ENCODE measurements around the gene POPDC3. TPM values are rescaled to one million over a fixed set of nuclear protein-coding genes. Genes with fewer than 3 reads are reported as not detected.
"Not testable (repeated sequence)": the region's sequence is repeated elsewhere in the genome, so short reads cannot be mapped to it uniquely, and the experiment has no call there.

The POPDC3 gene
- polyA plus RNA-seq, 3 donors, result not detected

DNA sequence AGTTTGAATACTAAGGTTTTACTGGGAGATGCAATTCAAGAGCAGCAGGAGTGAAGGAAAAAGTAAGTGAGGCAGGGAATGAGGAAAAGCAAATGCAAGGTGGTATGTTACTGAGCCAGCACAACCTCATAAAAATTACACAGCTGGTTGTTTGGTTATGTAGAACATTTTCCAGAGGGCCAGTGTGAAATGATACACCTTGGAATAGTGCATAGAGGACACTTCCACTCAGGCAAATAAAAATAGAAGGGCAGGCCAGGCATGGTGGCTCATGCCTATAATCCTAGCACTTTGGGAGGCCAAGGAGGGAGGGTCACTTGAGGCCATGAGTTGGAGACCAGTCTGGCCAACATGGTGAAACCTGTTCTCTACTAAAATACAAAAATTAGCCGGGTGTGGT lies 43.4 kb upstream of the POPDC3 start:
- no peak overlapping the region for H3K27ac Mint-ChIP-seq
- no CpG with 5 or more reads among the region's 1 CpG for WGBS (ENCODE audit: insufficient coverage)
- DNase-seq, result no peak
- H3K27ac ChIP-seq (ENCODE audit: low read depth in 1 of 2, low read length in 2 of 2), result no peak overlapping the region
- peaks cover 0 to 2% (median 0%) of the 10 kb centered on the region in 3 donors for H3K27me3 Mint-ChIP-seq (ENCODE audit: low read depth in 3 of 3)
- no peaks in the 10 kb centered on the region for H4K20me1 ChIP-seq (ENCODE audit: insufficient read depth, low read length)
- H3K36me3 ChIP-seq (replicated peaks in 1 of 2; ENCODE audit: control insufficient read depth in 1 of 2, insufficient read depth in 2 of 2, low read length in 2 of 2), result no peaks in the 10 kb centered on the region
- H3K27me3 ChIP-seq (ENCODE audit: control insufficient read depth in 2 of 2, insufficient read depth in 2 of 2, low read length in 2 of 2), result no peaks in the 10 kb centered on the region
- H3K4me2 ChIP-seq (replicated peaks; ENCODE audit: extremely low read depth, low read length, poor library complexity, severe bottlenecking), result no peak overlapping the region
- peaks cover 0 to 4% (median 2%) of the 10 kb centered on the region in 7 donors for H3K9me3 Mint-ChIP-seq
- TF ChIP-seq, protein P1, sequence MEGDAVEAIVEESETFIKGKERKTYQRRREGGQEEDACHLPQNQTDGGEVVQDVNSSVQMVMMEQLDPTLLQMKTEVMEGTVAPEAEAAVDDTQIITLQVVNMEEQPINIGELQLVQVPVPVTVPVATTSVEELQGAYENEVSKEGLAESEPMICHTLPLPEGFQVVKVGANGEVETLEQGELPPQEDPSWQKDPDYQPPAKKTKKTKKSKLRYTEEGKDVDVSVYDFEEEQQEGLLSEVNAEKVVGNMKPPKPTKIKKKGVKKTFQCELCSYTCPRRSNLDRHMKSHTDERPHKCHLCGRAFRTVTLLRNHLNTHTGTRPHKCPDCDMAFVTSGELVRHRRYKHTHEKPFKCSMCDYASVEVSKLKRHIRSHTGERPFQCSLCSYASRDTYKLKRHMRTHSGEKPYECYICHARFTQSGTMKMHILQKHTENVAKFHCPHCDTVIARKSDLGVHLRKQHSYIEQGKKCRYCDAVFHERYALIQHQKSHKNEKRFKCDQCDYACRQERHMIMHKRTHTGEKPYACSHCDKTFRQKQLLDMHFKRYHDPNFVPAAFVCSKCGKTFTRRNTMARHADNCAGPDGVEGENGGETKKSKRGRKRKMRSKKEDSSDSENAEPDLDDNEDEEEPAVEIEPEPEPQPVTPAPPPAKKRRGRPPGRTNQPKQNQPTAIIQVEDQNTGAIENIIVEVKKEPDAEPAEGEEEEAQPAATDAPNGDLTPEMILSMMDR (IDR thresholded peaks at IDR 0.05), result no peak
- intact Hi-C loops (cut with micrococcal nuclease), result no loop called here
- no peaks in the 10 kb centered on the region for H3K79me2 ChIP-seq (ENCODE audit: insufficient read depth, low read length)
- no peak overlapping the region for H3K4me3 Mint-ChIP-seq
- no peaks in the 10 kb centered on the region for H3K4me1 ChIP-seq (ENCODE audit: control insufficient read depth in 1 of 2, insufficient read depth in 2 of 2, low read length in 2 of 2)
- no peaks in the 10 kb centered on the region for H3K36me3 Mint-ChIP-seq
- H3K9me3 ChIP-seq (replicated peaks in 1 of 2; ENCODE audit: control insufficient read depth in 1 of 2, insufficient read depth in 1 of 2, low read length in 2 of 2), result no peaks in the 10 kb centered on the region
- H3K4me3 ChIP-seq (replicated peaks in 1 of 3; ENCODE audit: low read depth in 2 of 3, low read length in 3 of 3), result no peak overlapping the region
- H3K4me1 Mint-ChIP-seq, result no peaks in the 10 kb centered on the region
- H3K9ac ChIP-seq (ENCODE audit: insufficient read depth, low read length, poor library complexity, severe bottlenecking), result no peak overlapping the region
- H2AFZ ChIP-seq (ENCODE audit: insufficient read depth, low read depth, low read length, poor library complexity, severe bottlenecking), result no peak overlapping the region

DNA sequence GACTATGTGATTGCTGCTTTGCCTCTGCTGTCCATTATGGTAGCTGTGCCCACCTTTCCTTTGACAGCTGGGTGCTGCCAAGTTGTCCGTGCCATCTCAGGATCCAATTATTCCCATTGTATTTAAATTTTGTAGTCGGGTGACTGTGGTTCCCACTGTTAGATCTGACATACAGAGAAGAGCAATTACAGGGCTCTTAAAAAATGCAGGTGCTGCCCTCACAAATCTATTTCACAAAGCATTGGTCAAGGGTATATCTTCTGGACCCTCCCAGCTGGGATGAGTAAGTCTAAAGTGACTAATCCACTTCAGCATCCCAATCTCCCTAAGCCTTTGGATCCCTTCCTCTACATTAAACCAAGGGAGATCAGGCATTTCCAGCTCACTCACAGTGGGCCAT lies 41.4 kb upstream of the POPDC3 start:
- H2AFZ ChIP-seq (ENCODE audit: insufficient read depth, low read depth, low read length, poor library complexity, severe bottlenecking); intact Hi-C loops (cut with micrococcal nuclease); H3K27ac ChIP-seq (ENCODE audit: low read depth in 1 of 2, low read length in 2 of 2); H3K9me3 ChIP-seq (replicated peaks in 1 of 2; ENCODE audit: control insufficient read depth in 1 of 2, insufficient read depth in 1 of 2, low read length in 2 of 2); H3K27ac Mint-ChIP-seq; H4K20me1 ChIP-seq (ENCODE audit: insufficient read depth, low read length); H3K9me3 Mint-ChIP-seq; H3K27me3 Mint-ChIP-seq (ENCODE audit: low read depth in 3 of 3); H3K79me2 ChIP-seq (ENCODE audit: insufficient read depth, low read length); H3K27me3 ChIP-seq (ENCODE audit: control insufficient read depth in 2 of 2, insufficient read depth in 2 of 2, low read length in 2 of 2); H3K36me3 Mint-ChIP-seq; H3K4me3 Mint-ChIP-seq; H3K9ac ChIP-seq (ENCODE audit: insufficient read depth, low read length, poor library complexity, severe bottlenecking); H3K36me3 ChIP-seq (replicated peaks in 1 of 2; ENCODE audit: control insufficient read depth in 1 of 2, insufficient read depth in 2 of 2, low read length in 2 of 2); DNase-seq; H3K4me3 ChIP-seq (replicated peaks in 1 of 3; ENCODE audit: low read depth in 2 of 3, low read length in 3 of 3); H3K4me1 ChIP-seq (ENCODE audit: control insufficient read depth in 1 of 2, insufficient read depth in 2 of 2, low read length in 2 of 2); H3K4me1 Mint-ChIP-seq; H3K4me2 ChIP-seq (replicated peaks; ENCODE audit: extremely low read depth, low read length, poor library complexity, severe bottlenecking): not testable (repeated sequence)
- no CpG with 5 or more reads among the region's 2 CpGs for WGBS (ENCODE audit: insufficient coverage)
